C4-2B (cell line): ENCODE data around the gene SFMBT2.

Experiments used
- CTCF ChIP-seq: fragments of 450-650 bp; conservative IDR thresholded peaks from 2 replicates; pipeline ENCODE4 v1.5.1; 2017; ENCODE audit warnings: mild to moderate bottlenecking
- ZFX ChIP-seq: fragments of 450-650 bp; IDR thresholded peaks from 2 replicates; pipeline ENCODE4 v1.6.1; 2017

- TF ChIP-seq CTCF: no peak
- TF ChIP-seq ZFX: no peak
These were observed 70.5 kb downstream of the SFMBT2 start for GRCh38 chr10:7340179-7340874.
